ENCODE data around the gene PDP2. TPM values are rescaled to one million over a fixed set of nuclear protein-coding genes. Genes with fewer than 3 reads are reported as not detected.

The PDP2 gene
- total and polyA plus RNA-seq, 9 of the 15 experiments (the other 6 are each of a cell fraction or from before 2014, with no cell fraction given), result 2.5 to 24.3 (median 7.2) TPM

DNA sequence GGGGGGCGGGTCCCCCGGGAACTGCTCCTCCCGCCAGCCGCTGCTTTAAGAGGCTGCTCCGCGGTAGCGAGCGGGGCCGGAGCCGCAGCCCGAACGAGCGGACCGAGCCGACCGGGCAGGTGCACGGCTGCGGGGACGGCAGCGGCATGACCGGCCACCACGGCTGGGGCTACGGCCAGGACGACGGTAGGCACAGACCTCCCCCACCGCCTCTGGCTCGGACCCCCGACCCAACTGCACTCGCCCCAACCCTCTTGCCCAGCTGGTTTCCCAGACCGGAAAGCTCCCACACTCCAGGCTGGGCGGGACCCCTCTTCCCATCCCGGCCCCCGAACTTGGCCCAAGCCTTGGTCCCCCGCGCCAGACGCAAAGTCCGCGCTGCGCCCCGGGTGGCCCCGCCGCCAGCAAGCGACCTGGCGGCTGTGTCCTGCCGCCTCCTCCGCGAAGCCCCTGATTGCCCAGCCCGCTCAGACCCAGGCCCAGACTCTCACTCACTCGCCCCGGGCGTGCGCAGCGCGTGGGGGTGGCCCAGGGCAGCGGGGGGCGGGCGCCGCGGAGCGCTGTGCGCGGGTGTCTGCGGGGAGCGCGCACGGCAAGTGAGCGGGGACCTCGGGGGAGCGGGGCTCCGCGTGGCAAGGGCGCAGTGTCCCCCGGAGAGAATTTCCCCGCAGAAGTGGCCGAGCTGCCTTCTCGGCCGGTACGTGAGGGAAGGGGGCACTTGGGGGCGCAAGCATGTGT, 35.8 kb upstream of the PDP2 start, which contains the start of gene CA7:
Gene CA7, plus strand, starts transcription at position 73 of the 738 bp plus-strand sequence. Its CDS starts 74 bp downstream, at position 147.
- Histone ChIP-seq H3K9ac (ENCODE audit: insufficient read depth in 1 of 2, low read depth in 2 of 2, low read length in 2 of 2) (peak within 1 kb of the TSS in 1 of 2 experiments; percentile 3; a peak in 1 of 4 replicates), H3K4me3 (no peak within 1 kb of the TSS)
- no TSS peak for BruUV-seq (replicated peaks)

More for the DNA sequence above, 35.8 kb upstream of the PDP2 start, which contains the start of gene CA7:
- ChIA-PET CTCF (ENCODE audit: low intra/inter-chr PET ratio) (interaction anchor here (0.6 kb wide), 1 partner anchor 437 kb away, joined by 6 read pairs; no protein-coding TSS in a partner anchor), POLR2A (interaction anchor here (1.5 kb wide), 1 partner anchor 14 kb away, joined by 6 read pairs; the partner anchor contains the start of gene NAE1)
- no peaks in the 10 kb centered on the region for H3K9me3 ChIP-seq (replicated peaks; ENCODE audit: control insufficient read depth, insufficient read depth, low read depth, low read length)
- H2AFZ ChIP-seq (ENCODE audit: low read depth, low read length), result no peak within 1 kb of the TSS
- ATAC-seq (no peak), FAIRE-seq (no peak), DNase-seq (ENCODE audit: extremely low read depth in 1 of 4, low spot score in 3 of 4) (peak in 3 of 4 experiments; percentile 10 to 61 (median 57))
- intact Hi-C loops (cut with micrococcal nuclease), result no loop called here
- no peaks in the 10 kb centered on the region for H3K36me3 ChIP-seq (ENCODE audit: control insufficient read depth, insufficient read depth, low read length)
- H3K27ac ChIP-seq (ENCODE audit: extremely low read depth, low read depth, low read length), result no peak within 1 kb of the TSS
- H3K79me2 ChIP-seq (ENCODE audit: control insufficient read depth, insufficient read depth, low read length), result no peaks in the 10 kb centered on the region
- in situ Hi-C loops (cut with MboI), result no loop called here
- peaks cover 12 to 22% of the 10 kb centered on the region in 2 experiments; a peak in 3 of 5 replicates for H3K4me1 ChIP-seq (replicated peaks in 1 of 2; ENCODE audit: control insufficient read depth in 2 of 2, insufficient read depth in 2 of 2, low read length in 2 of 2)
- no peak within 1 kb of the TSS; the same call in 1 of the 2 replicates for H3K4me2 ChIP-seq (ENCODE audit: insufficient read depth, low read length)
- H4K20me1 ChIP-seq (replicated peaks; ENCODE audit: control insufficient read depth, insufficient read depth, low read length), result 0 out of 2 replicates have a peak, but pooled peaks cover 4% of the 10 kb centered on the region
- H3K9me1 ChIP-seq (ENCODE audit: control insufficient read depth, insufficient read depth, low read length), result no peaks in the 10 kb centered on the region
- peaks cover 18 to 20% of the 10 kb centered on the region in 2 experiments; a peak in 4 of 5 replicates for H3K27me3 ChIP-seq (ENCODE audit: control insufficient read depth in 2 of 2, insufficient read depth in 2 of 2, low read length in 2 of 2)
- 12% methylated on average over 43 of the region's 79 CpGs for WGBS (ENCODE audit: insufficient coverage, low coverage, missing lambda C conversion rate)
- TF ChIP-seq ZNF551 (CRISPR knock-in tag; IDR thresholded peaks at IDR 0.05) (no peak), HEY1 (CRISPR knock-in tag; IDR thresholded peaks at IDR 0.05; ENCODE audit: borderline replicate concordance) (no peak), SAP30 (IDR thresholded peaks at IDR 0.05; ENCODE audit: borderline replicate concordance, insufficient read depth, low read depth, low read length, poor library complexity, severe bottlenecking) (no peak), SMARCB1 (IDR thresholded peaks at IDR 0.05; ENCODE audit: insufficient read length, low read depth) (no peak), ZNF232 (CRISPR knock-in tag; IDR thresholded peaks at IDR 0.05) (no peak), TOE1 (IDR thresholded peaks at IDR 0.05; ENCODE audit: borderline replicate concordance) (no peak), TOE1 (CRISPR knock-in tag; IDR thresholded peaks at IDR 0.05; ENCODE audit: borderline replicate concordance, low read depth) (no peak), TRIM24 (IDR thresholded peaks at IDR 0.05) (no peak)
- TF ChIP-seq, protein P1, sequence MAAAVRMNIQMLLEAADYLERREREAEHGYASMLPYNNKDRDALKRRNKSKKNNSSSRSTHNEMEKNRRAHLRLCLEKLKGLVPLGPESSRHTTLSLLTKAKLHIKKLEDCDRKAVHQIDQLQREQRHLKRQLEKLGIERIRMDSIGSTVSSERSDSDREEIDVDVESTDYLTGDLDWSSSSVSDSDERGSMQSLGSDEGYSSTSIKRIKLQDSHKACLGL (CRISPR knock-in tag; IDR thresholded peaks at IDR 0.05; ENCODE audit: borderline replicate concordance, poor library complexity, severe bottlenecking), result no peak

Measured in K562 (cell line).